Rectal smooth muscle tissue (tissue), 1 donor: Measurements from ENCODE around the gene UFD1.

Experiments used
- H3K27ac ChIP-seq: one replicate; pipeline ENCODE4 v1.7.0; 2013; ENCODE audit warnings: low read depth, low read length, inconsistent platforms
- H3K27me3 ChIP-seq: one replicate; pipeline ENCODE4 v1.7.0; 2013; ENCODE audit warnings: low read length; ENCODE audit not compliant: control insufficient read depth, insufficient read depth
- H3K36me3 ChIP-seq: one replicate; pipeline ENCODE4 v1.7.0; 2013; ENCODE audit warnings: low read length; ENCODE audit not compliant: control insufficient read depth, insufficient read depth
- H3K4me1 ChIP-seq: one replicate; pipeline ENCODE4 v1.7.0; 2013; ENCODE audit warnings: low read length; ENCODE audit not compliant: control insufficient read depth, insufficient read depth
- H3K4me3 ChIP-seq: one replicate; pipeline ENCODE4 v1.7.0; 2013; ENCODE audit warnings: low read length
- H3K9ac ChIP-seq: one replicate; pipeline ENCODE4 v1.7.0; 2013; ENCODE audit warnings: low read length

Gene UFD1

GRCh38 chr22:19509923-19510322 lies 30.9 kb upstream of the UFD1 start:
- H3K27me3 ChIP-seq, result no peaks in the 10 kb centered on the region
- no peak overlapping the region for H3K27ac ChIP-seq
- H3K9ac ChIP-seq, result no peak overlapping the region
- H3K4me1 ChIP-seq, result no peaks in the 10 kb centered on the region
- H3K4me3 ChIP-seq, result no peak overlapping the region
- H3K36me3 ChIP-seq, result no peaks in the 10 kb centered on the region

GRCh38 chr22:19509191-19509590 lies 30.2 kb upstream of the UFD1 start:
- Histone ChIP-seq H3K4me3 (no peak overlapping the region), H3K9ac (no peak overlapping the region)

DNA sequence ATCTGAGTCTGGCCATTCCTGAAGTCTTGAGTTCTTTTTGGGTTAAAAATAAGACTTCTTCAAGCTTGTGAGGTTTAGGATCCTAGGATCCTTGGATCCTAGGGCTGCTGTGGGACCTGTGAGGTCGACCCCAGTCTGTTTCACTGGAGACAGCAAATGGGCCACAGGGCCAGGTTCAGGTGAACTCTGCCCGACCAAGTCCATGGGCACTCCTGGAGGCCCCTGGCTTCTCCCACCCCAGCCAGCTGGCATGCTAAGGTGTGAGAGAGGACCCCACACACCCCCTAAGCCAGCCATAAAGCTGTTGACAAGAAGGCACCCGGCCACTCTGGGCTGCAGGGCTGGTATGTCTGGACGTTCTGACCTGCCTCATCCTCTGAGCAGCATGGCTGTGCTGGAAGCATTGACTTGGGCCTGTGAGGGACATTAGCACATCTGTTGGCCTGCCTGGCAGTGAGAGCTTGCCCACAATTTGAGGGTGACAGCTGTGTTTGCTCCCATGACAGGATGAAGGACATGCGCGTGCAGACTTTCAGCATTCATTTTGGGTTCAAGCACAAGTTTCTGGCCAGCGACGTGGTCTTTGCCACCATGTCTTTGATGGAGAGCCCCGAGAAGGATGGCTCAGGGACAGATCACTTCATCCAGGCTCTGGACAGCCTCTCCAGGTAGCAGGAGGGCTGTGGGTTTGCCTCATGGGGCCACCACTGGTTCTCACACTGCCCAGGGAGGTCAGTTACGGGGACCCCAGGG lies 29.2 kb upstream of the UFD1 start:
- no peak overlapping the region for H3K27ac ChIP-seq
- no peaks in the 10 kb centered on the region for H3K27me3 ChIP-seq
- H3K4me1 ChIP-seq, result no peaks in the 10 kb centered on the region
- no peak overlapping the region for H3K4me3 ChIP-seq
- no peak overlapping the region for H3K9ac ChIP-seq
- H3K36me3 ChIP-seq, result no peaks in the 10 kb centered on the region

More at GRCh38 chr22:19509191-19509590, 30.2 kb upstream of the UFD1 start:
- no peaks in the 10 kb centered on the region for H3K27me3 ChIP-seq
- no peaks in the 10 kb centered on the region for H3K4me1 ChIP-seq
- no peak overlapping the region for H3K27ac ChIP-seq
- H3K36me3 ChIP-seq, result no peaks in the 10 kb centered on the region

DNA sequence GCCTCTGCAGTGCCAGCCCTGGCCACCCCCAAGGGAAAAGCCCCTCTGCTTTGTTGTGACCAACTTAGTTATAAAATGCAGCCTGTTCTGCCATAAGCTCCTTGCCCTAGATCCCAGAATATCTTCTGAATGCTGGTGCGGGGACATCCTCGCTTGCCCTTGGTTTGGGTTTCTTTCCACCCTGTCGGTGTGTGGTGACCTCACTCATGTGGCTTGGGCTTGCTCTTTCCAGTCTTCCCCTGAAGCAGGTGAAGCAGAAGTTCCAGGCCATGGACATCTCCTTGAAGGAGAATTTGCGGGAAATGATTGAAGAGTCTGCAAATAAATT lies 28.5 kb upstream of the UFD1 start:
- H3K27me3 ChIP-seq, result no peaks in the 10 kb centered on the region
- no peak overlapping the region for H3K9ac ChIP-seq
- no peaks in the 10 kb centered on the region for H3K4me1 ChIP-seq
- H3K27ac ChIP-seq, result no peak overlapping the region
- no peaks in the 10 kb centered on the region for H3K36me3 ChIP-seq
- H3K4me3 ChIP-seq, result no peak overlapping the region

DNA sequence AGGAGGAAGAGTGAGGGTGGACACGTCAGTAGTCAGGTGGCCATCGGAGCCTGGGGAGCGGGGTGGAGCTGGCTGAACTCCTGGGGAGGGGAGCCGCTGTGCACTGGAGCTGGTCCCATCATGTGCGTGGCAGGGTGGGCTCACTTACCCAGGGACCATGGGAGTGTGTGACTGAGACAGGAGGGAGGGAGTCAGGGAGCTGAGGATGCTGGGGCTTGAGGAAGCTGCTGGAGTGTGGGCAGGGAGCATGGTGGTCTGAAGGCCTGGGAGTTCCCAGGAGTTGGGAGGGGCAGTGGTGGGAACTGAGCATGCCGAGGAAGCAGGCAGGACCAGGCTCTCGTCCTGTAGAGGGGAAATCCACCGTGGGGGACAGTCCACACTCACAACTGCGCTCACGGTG lies 27.2 kb upstream of the UFD1 start:
- H3K9ac ChIP-seq, result no peak overlapping the region
- H3K27ac ChIP-seq, result no peak overlapping the region
- H3K36me3 ChIP-seq, result no peaks in the 10 kb centered on the region
- H3K27me3 ChIP-seq, result no peaks in the 10 kb centered on the region
- no peaks in the 10 kb centered on the region for H3K4me1 ChIP-seq
- no peak overlapping the region for H3K4me3 ChIP-seq

- H3K27ac ChIP-seq, result no peak overlapping the region
- no peaks in the 10 kb centered on the region for H3K27me3 ChIP-seq
Measured at GRCh38 chr22:19505735-19506126, 26.7 kb upstream of the UFD1 start.

DNA sequence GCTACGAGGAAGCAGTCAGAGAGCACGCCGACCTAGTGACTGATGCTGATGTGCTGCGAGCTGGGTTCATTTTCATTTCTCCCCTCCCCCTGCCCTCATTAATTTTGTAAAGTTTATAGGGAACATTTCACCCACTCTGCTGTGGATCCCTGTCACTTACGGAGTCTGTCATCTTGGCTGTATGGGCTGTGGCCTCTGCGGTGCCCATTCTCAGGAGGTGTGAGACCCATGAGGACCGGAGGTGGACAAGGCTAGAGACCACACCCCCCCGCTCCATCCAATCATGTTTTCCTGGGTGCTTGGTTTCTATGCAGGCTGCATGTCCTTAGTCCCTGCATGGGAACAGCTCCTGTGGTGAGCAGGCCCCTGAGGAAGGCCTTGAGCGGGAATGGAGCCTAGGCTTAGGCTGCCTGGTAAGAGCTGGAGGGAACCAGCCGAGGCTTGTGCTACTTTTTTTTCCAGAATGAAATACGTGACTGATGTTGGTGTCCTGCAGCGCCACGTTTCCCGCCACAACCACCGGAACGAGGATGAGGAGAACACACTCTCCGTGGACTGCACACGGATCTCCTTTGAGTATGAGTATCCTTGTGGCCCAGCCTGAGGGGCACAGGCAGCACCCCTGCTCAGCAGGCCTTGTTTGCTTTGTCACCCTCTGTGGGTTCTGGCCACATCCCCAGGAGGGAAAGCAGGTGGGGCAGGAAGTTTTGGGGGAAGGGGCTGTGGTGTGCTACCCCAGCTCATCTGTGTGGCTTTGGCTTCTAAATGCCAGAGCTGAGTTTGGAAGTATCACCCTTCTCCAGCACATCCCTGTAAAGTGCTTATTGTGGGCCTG lies 26.1 kb upstream of the UFD1 start:
- Histone ChIP-seq H3K4me1 (no peaks in the 10 kb centered on the region), H3K9ac (no peak overlapping the region), H3K36me3 (no peaks in the 10 kb centered on the region), H3K27me3 (no peaks in the 10 kb centered on the region), H3K4me3 (no peak overlapping the region), H3K27ac (no peak overlapping the region)

More at GRCh38 chr22:19505735-19506126, 26.7 kb upstream of the UFD1 start:
- H3K4me3 ChIP-seq, result no peak overlapping the region
- H3K9ac ChIP-seq, result no peak overlapping the region
- no peaks in the 10 kb centered on the region for H3K36me3 ChIP-seq
- H3K4me1 ChIP-seq, result no peaks in the 10 kb centered on the region

GRCh38 chr22:19503869-19504268 lies 24.9 kb upstream of the UFD1 start:
- no peak overlapping the region for H3K27ac ChIP-seq
- H3K4me1 ChIP-seq, result no peaks in the 10 kb centered on the region
- no peak overlapping the region for H3K9ac ChIP-seq
- H3K4me3 ChIP-seq, result no peak overlapping the region
- no peaks in the 10 kb centered on the region for H3K27me3 ChIP-seq
- no peaks in the 10 kb centered on the region for H3K36me3 ChIP-seq

GRCh38 chr22:19503367-19503766 lies 24.4 kb upstream of the UFD1 start:
- Histone ChIP-seq H3K27me3 (no peaks in the 10 kb centered on the region), H3K4me1 (no peaks in the 10 kb centered on the region), H3K27ac (no peak overlapping the region), H3K9ac (no peak overlapping the region), H3K36me3 (no peaks in the 10 kb centered on the region), H3K4me3 (no peak overlapping the region)

GRCh38 chr22:19501897-19502447 lies 23.0 kb upstream of the UFD1 start:
- no peak overlapping the region for H3K27ac ChIP-seq
- no peaks in the 10 kb centered on the region for H3K27me3 ChIP-seq
- no peak overlapping the region for H3K4me3 ChIP-seq
- H3K9ac ChIP-seq, result no peak overlapping the region
- H3K4me1 ChIP-seq, result no peaks in the 10 kb centered on the region
- no peaks in the 10 kb centered on the region for H3K36me3 ChIP-seq

GRCh38 chr22:19499880-19500242 lies 20.9 kb upstream of the UFD1 start:
- no peak overlapping the region for H3K9ac ChIP-seq
- no peak overlapping the region for H3K4me3 ChIP-seq
- H3K27ac ChIP-seq, result no peak overlapping the region
- H3K4me1 ChIP-seq, result no peaks in the 10 kb centered on the region
- H3K36me3 ChIP-seq, result no peaks in the 10 kb centered on the region
- no peaks in the 10 kb centered on the region for H3K27me3 ChIP-seq

- Histone ChIP-seq H3K4me1 (no peaks in the 10 kb centered on the region), H3K9ac (no peak overlapping the region), H3K4me3 (no peak overlapping the region), H3K27ac (no peak overlapping the region), H3K27me3 (no peaks in the 10 kb centered on the region), H3K36me3 (no peaks in the 10 kb centered on the region)
Measured at GRCh38 chr22:19499236-19499879, 20.4 kb upstream of the UFD1 start.
